K562 treated with DMSO at 1 percent for 48 hours (cell line): ENCODE results near the gene NKX2-3. TPM values are rescaled to one million over a fixed set of nuclear protein-coding genes. Genes with fewer than 3 reads are reported as not detected.

Experiments
- total RNA-seq: library from RNA; unstranded; fragments of 300-600 nt; gene quantifications from 2 replicates; pipeline ENCODE4 v1.2.3, GENCODE V29; 2022; ENCODE audit warnings: low replicate concordance; ENCODE audit errors: extremely low read depth

The NKX2-3 gene
- not detected in 2 replicates for total RNA-seq

DNA sequence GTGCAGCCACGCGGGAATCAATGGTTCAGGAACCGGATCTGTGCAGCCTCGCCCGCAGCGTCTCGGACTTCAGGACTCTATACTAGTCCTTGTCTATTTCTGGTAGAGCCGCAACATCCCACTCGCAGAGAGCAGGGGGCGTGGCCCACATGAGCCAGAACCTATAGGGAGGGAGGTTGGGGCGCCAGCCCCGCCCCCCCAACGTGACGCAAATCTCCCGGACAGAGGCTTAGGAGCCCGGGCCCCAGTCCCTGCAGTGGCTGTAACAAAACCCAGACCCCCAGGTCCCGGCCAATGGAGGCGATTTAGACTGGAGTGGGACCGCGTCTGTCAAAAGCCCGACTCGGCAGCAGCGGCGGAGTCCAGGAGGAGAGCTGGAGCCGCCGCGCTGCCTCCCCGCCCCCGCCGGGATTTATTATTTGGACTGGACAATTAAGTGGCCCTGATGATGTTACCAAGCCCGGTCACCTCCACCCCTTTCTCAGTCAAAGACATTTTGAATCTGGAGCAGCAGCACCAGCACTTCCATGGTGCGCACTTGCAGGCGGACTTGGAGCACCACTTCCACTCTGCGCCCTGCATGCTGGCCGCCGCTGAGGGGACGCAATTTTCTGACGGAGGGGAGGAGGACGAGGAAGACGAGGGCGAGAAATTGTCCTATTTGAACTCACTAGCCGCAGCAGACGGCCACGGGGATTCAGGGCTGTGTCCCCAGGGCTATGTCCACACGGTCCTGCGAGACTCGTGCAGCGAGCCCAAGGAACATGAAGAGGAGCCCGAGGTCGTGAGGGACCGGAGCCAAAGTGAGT is at the start of gene NKX2-3:
Gene NKX2-3 (plus strand): TSS at position 256 of the 809 bp plus-strand sequence. CDS start 190 bp downstream, at position 446.

Other genes starting within 250 kb of the NKX2-3 start
- not detected in 2 replicates for gene CNNM1, start 203.6 kb upstream of the NKX2-3 start, total RNA-seq
- gene GOT1, start 102.3 kb upstream of the NKX2-3 start, total RNA-seq = not detected in 2 replicates
- gene SLC25A28, start 87.5 kb downstream of the NKX2-3 start, total RNA-seq = not detected in 2 replicates
- gene ENTPD7, start 126.6 kb downstream of the NKX2-3 start, total RNA-seq = not detected in 2 replicates
- gene COX15, start 199.2 kb downstream of the NKX2-3 start, total RNA-seq = not detected in 2 replicates
- not detected in 2 replicates for gene CUTC, start 199.3 kb downstream of the NKX2-3 start, total RNA-seq
- gene ABCC2, start 249.7 kb downstream of the NKX2-3 start, total RNA-seq = not detected in 2 replicates